Stimulated activated CD8-positive, alpha-beta memory T cell treated with anti-CD3 and anti-CD28 coated beads, Interleukin-12 subunit alpha, Interleukin-12 subunit beta, amount 100 ng/mL, for 24 hours (primary cell): ENCODE data around the gene GH2.
"Not testable (repeated sequence)": the region's sequence is repeated elsewhere in the genome, so short reads cannot be mapped to it uniquely, and the experiment has no call there.

Experiments
- DNase-seq: peaks from one replicate; pipeline ENCODE4 v3.0.0-alpha.2; 2020; ENCODE audit errors: extremely low read depth

GH2 gene

DNA sequence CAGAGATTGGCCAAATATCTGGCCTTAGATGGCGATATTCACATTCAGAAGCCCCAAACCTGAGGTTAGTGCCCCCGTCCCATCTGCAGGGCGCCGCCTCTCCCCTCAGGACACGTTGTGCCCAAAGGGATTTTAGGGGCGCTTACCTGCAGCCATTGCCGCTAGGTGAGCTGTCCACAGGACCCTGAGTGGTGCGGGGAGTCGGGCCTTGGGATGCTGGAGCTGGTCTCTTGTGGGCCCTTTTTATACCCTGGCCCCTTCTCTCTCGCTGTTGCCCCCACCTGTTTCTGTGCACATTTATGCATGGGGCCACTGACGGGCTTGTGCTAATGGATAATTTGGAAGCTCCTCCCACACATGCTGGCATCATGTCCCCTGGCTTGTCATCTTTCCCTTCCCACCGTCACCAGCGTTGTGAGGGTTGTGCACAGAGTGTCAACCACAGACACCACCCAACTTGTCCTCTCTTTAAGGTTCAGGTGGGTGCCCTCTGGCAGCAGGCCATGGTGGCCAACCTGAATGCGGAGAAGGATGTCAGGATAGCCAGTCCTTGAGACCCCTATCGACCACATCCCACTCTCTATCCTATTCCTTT, 29.4 kb upstream of the GH2 start, which contains the start of gene CSHL1:
Gene CSHL1, minus strand, starts transcription at position 218 of the 595 bp plus-strand sequence. Its CDS starts 62 bp downstream, at position 156.
- DNase-seq: no peak

DNA sequence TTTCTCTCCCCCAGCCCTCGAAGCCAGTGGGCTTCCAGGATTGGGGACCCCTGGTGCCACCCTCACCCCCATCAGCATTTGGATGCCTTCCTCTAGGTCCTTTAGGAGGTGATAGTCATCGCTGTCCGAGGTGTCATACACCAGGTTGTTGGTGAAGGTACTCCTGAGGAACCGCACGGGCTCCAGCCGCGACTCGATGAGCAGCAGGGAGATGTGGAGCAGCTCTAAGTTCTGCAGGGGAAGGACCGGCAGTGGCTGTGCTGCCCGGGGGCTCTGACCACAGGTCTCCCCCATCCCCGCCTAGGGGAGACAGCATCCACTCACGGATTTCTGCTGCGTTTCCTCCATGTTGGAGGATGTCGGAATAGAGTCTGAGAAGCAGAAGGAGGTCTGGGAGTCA, 28.4 kb upstream of the GH2 start:
- DNase-seq: no peak

DNA sequence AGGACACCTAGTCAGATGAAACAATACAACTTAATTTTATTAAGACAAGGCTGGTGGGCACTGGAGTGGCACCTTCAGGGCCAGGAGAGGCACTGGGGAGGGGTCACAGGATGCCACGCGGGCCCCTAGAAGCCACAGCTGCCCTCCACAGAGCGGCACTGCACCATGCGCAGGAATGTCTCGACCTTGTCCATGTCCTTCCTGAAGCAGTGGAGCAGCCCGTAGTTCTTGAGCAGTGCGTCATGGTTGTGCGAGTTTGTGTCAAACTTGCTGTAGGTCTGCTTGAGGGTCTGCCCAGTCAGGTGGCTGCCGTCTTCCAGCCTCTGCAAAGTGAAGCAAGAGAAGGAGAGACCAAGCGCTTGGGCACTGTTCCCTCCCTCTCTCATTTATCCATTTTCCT, 27.8 kb upstream of the GH2 start:
- not testable (repeated sequence) for DNase-seq

DNA sequence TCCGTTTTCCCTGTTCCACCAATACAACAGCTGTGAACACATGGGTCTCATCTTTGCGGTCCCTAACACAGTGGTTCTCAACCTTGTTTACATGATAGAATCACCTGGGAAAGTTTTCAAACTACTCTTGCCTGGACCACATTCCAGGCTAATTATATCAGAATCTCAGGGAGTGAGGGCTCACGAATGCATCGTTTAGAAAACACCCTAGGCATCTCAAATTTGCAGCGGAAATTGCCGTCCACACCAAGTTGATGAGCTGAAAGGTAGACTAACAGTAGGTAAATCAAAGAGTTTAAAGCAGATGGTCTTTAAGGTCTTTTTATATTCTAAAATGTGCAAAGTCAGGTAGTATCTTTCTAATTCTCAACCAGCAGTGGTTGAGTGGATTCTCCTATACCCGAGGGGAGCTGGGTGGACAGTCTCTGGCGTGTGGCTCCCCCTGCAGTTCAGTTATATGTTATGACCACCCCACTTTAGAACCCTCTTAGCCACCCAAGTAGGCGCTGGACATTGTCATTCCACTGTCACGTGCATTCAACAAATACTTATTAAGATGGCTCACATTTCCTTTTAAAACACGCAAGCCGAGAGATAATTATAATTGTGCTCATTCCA, 25.5 kb upstream of the GH2 start:
- DNase-seq: not testable (repeated sequence)

DNA sequence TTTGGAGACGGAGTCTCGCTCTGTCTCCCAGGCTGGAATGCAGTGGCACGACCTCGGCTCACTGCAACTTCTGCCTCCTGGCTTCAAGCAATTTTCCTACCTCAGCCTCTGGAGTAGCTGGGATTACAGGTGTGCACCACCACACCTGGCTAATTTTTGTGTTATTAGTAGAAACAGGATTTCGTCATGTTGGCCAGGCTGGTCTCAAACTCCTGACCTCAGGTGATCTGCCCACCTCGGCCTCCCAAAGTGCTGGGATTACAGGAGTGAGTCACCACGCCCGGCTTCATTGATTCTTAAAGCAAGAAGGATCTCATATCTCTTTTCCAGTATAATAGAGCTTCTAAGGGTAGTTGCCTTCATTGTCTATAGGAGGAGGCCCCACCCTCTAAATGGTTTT, 23.1 kb upstream of the GH2 start:
- not testable (repeated sequence) for DNase-seq

DNA sequence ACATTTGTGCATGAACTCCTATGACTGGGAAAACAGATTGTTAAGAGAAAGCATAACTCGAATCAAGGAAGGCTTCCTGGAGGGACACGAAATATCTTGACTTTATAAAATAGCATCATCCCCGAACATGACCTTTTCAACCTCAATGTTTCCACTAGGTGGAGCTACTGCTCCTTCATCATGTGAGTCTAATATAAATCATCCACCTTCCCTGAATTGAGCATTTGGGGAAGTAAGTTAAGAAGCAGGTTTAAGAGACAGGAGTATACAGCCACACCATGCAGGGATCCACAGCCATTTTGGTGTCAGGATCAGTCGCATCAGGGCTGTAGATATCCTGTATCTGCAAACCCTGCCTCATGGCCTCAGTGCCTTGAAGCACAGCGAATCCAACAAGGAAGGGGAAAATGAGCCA, 22.1 kb upstream of the GH2 start:
- not testable (repeated sequence) for DNase-seq

DNA sequence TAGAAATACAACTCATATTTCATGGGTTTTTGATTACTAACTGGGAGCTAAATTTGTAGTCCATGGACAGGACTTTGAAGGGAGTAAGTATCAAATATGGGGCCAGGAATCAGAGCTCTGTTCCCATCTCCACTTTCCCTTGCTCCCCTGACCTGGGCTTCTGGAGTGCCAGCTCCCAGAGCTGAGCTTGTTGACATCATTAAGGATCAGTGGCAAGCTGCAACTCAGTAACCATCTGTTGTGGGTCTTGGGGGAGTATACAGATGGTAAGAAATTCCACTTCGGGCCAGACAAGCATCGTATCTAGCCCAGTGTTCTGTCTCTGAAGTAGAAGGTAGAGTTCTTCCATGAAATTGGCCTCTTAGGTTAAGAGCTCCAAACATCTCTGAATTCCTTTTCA, 20.2 kb upstream of the GH2 start:
- DNase-seq: not testable (repeated sequence)

DNA sequence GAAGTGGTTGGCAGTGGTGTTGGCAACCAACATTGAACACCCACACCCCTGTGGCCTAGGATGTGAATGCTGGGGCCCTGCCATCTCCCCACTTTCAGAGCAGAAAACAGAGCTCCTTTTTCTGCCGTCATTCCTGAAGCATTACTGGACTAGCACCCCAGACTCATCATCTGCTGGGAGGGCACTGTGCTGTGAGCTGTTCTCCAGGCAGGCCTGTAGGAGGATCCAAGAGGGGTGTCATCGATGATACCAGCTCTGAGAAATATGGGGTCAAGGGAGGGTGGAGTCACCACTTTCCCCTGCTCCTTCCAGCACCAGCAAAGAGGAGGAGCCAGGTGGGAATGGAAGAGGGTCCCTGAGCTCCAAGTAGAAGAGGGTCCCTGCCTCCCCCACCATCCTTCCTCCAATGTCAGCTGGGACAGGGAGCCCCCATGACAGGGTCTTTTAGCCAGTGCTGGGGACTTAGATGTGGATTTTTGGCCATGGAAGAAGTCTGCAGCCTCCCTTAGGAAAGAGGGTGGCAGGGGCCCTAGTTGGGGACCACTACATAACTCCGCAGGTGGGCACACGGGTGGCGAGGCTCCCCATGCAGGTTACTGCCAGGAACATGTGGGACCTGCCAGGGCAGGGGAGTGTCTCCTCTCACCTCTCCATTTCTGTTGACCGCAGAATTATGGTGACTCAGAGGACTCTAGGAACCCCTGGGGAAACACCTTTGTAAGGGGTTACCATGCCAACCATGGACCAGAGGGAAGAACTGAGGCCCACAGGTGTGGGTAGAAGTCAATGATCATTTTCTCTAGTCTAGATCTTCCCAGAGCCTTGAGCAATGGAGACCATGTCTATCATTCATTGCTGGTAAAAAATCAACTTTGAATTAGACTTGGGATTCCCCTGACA, 17.4 kb upstream of the GH2 start:
- DNase-seq: not testable (repeated sequence)

DNA sequence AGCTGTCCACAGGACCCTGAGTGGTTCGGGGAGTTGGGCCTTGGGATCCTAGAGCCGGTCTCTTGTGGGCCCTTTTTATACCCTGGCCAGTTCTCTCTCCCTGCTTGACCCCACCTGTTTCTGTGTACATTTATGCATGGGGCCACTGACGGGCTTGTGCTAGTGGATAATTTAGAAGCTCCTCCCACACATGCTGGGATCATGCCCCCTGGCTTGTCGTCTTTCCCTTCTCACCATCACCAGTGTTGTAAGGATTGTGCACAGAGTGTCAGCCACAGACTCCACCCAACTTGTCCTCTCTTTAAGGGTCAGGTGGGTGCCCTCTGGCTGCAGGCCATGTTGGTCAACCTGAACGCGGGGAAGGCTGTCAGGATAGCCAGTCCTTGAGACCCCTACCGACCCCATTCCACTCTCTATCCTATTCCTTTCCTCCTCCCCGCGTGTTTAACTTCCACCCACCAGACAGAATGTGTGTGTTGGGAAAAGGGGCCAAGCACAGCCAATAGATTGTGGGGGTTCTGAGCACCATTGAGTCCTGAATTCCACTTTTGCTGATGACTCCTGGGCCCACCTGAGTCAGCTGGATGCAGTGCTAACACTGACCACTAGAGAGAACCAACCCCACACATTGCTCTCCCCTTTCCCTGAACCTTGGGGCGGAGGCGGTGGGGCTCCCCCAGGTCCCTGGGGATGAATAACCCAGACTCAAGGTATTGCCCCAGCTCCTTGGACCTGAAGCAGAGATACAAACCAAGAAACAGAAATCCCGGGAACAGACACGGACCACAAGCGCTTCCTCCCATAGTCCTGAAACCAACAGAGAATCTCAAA, 15.0 kb upstream of the GH2 start, which contains the start of gene CSH1:
Gene CSH1, minus strand, starts transcription at position 51 of the 831 bp plus-strand sequence. CDS start 63 bp downstream, outside the sequence.
- DNase-seq: not testable (repeated sequence)

DNA sequence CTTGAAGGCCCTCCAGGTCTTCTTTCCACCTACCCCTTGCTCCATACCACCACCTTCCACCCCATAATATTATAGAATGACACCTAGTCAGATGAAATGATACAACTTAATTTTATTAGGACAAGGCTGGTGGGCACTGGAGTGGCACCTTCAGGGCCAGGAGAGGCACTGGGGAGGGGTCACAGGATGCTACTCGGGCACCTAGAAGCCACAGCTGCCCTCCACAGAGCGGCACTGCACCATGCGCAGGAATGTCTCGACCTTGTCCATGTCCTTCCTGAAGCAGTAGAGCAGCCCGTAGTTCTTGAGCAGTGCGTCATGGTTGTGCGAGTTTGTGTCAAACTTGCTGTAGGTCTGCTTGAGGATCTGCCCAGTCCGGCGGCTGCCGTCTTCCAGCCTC, 13.1 kb upstream of the GH2 start:
- DNase-seq: not testable (repeated sequence)

DNA sequence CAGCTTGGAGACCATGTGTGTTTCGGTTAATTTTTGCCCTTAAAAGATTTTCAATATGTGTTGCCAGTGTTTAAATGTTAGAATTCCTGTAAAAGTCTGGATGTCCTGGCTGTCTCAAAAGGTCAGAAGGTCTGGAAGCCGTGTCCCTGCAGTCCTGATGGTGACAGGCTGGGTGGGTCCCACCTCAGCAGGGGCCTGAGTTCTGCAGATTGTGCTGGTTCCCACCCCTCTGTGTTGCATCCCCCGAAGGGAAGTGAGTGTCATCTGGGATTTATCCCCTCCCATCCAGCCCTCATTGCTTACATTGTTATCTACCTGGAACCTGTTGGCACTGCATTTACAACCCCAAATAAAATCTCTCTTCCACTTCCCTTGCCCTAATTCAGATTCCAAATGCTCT, 12.3 kb upstream of the GH2 start:
- not testable (repeated sequence) for DNase-seq

DNA sequence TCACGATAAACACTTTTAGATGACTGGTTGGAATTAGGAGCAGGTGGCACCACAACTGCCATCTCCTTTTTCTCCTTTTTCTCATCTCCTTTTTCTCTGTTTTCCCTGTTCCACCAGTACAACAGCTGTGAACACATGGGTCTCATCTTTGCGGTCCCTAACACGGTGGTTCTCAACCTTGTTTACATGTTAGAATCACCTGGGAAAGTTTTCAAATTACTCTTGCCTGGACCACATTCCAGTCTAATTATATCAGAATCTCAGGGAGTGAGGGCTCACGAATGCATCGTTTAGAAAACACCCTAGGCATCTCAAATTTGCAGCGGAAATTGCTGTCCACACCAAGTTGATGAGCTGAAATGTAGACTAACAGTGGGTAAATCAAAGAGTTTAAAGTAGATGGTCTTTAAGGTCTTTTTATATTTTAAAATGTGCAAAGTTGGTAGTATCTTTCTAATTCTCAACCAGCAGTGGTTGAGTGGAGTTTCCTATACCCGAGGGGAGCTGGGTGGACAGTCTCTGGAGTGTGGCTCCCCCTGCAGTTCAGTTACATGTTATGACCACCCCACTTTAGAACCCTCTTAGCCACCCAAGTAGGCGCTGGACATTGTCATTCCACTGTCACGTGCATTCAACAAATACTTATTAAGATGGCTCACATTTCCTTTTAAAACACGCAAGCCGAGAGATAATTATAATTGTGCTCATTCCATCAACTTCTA, 10.7 kb upstream of the GH2 start:
- not testable (repeated sequence) for DNase-seq

DNA sequence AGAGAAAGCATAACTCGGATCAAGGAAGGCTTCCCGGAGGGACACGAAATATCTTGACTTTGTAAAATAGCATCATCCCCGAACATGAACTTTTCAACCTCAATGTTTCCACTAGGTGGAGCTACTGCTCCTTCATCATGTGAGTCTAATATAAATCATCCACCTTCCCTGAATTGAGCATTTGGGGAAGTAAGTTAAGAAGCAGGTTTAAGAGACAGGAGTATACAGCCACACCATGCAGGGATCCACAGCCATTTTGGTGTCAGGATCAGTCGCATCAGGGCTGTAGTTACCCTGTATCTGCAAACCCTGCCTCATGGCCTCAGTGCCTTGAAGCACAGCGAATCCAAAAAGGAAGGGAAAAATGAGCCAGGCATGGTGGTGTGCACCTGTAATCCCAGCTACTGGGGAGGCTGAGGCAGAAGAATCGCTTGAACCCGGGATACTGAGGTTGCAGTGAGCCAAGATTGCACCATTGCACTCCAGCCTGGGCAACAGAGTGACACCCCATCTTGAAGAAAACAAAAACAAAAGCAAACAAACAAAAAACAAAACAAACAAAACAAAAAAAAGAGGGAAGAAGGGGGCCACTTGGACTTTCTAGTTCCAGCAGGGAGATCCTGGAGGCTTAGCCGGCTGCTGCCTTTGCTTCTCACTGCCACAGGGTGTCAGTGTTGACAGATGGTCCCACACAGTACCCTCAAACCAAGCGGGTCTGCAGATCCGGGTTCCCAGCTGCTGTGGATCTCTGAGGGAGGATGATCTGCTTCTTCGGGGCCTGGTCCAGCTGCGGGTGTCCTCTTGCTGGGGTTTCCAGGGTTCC, 7.5 kb upstream of the GH2 start:
- DNase-seq: not testable (repeated sequence)

DNA sequence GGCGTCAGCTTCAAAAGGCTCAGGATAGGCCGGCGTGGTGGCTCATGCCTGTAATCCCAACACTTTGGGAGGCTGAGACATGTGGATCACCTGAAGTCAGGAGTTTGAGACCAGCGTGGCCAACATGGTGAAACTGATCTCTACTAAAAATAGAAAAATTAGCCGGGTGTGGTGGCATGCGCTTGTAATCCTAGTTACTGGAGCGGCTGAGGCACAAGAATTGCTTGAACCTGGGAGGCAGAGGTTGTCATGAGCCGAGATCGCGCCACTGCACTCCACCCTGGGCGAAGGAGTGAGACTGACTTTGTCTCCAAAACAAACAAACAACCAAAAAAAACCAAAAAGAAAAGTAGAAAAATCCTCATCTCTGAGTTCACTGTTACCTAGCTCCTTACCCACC, 3.4 kb upstream of the GH2 start:
- not testable (repeated sequence) for DNase-seq

DNA sequence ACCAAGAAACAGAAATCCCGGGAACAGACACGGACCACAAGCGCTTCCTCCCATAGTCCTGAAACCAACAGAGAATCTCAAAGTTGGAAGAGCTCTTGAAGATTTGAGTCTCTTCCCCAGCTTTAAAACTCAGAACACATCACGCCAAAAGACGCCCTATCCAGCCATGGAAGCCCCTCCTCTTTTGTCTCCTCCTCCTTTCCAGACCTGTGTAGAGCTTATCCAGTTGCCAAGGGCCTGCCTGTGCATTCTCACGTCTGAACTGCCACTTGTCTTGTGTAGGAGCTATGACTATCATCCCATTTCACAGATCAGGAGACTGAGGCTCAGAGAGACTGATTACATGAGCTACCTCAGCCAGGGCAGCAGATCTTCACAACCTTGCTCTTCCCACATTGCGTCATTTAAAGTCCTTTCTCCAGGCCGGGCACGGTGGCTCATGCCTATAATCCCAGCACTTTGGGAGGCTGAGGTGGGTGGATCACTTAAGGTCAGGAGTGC, 932 bp upstream of the GH2 start:
- DNase-seq: not testable (repeated sequence)

DNA sequence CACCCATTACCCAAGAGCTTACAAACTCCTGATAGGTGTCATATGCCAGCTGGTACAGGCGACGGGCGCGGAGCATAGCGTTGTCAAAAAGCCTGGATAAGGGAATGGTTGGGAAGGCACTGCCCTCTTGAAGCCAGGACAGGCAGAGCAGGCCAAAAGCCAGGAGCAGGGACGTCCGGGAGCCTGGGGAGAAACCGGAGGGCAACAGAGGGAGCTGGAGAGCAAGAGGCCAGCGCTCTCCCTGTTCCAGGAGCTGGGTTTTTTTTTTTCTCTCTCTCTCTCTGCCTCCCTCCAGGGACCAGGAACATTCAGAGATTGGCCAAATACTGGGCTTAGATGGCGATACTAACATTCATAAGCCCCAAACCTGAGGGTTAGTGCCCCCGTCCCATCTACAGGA, 407 bp downstream of the GH2 start:
- not testable (repeated sequence) for DNase-seq

DNA sequence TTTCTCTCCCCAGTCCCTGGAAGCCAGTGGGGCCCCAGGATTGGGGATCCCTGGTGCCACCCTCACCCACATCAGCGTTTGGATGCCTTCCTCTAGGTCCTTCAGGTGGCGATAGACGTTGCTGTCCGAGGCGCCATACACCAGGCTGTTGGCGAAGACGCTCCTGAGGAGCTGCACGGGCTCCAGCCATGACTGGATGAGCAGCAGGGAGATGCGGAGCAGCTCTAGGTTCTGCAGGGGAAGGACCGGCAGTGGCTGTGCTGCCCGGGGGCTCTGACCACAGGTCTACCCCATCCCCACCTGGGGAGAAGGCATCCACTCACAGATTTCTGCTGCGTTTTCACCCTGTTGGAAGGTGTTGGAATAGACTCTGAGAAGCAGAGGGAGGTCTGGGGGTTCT, 1.0 kb downstream of the GH2 start:
- no peak for DNase-seq

DNA sequence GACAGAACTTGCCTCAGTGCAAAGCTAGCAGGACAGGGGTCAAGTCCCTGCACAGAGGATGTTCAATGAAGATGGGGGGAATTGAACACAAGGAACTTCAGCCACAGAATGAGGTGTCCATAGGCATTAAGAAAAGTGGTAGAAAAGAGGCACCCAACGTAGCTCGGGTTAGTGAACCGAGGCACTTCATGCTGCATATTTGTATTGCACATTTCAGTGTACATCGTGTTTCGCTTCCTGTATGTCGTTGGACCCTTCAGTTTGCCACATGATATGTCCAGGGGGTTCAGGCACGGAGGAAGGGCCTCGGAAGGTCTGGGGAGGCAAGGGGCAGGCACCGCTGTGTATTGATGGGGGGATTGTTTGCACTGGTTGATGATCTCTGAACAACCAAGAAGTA, 3.3 kb downstream of the GH2 start:
- DNase-seq: not testable (repeated sequence)

DNA sequence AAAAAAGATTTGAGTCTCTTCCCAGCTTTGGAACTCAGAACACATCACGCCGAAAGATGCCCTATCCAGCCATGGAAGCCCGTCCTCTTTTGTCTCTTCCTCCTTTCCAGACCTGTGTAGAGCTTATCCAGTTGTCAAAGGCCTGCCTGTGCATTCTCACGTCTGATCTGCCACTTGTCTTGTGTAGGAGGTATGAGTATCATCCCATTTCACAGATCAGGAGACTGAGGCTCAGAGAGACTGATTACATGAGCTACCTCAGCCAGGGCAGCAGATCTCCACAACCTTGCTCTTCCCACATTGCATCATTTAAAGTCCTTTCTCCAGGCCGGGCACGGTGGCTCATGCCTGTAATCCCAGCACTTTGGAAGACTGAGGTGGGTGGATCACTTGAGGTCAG, 7.1 kb downstream of the GH2 start:
- not testable (repeated sequence) for DNase-seq
